GM12878 (cell line): Measurements from ENCODE around the gene GAMT. TPM values are rescaled to one million over a fixed set of nuclear protein-coding genes. Genes with fewer than 3 reads are reported as not detected.

Experiments
- ATAC-seq: fragments of 200-7000 bp; cut with Tn5 transposase; 3 replicates; pipeline ENCODE4 v1.9.1; 2020; ENCODE audit warnings: mild to moderate bottlenecking, moderate library complexity
- BruUV-seq: library from RNA; stranded (reverse); fragments of 400-500 nt; replicated peaks from 2 replicates; lab custom pipeline; 2021; lab: Mats Ljungman, UMichigan
- CTCF ChIA-PET: fragments of 300-600 bp; sonication (Branson Sonifier 250); formaldehyde crosslinking; extraction: SDS; loops from one replicate; lab custom pipeline; 2021; ENCODE audit warnings: inconsistent platforms; lab: Yijun Ruan, JAX
- POLR2A ChIA-PET: fragments of 350-600 bp; formaldehyde crosslinking; extraction: SDS; loops from one replicate; lab custom pipeline; 2021; ENCODE audit warnings: inconsistent platforms; lab: Charles Lee
- RAD21 ChIA-PET: fragments of 300-600 bp; sonication (Branson Sonifier 250); formaldehyde crosslinking; loops from one replicate; lab custom pipeline; 2023; ENCODE audit warnings: antibody characterized with exemption; ENCODE audit not compliant: unreplicated experiment; lab: Charles Lee
- SMC1A ChIA-PET: fragments of 300-600 bp; sonication (Branson Sonifier 250); formaldehyde crosslinking; loops from one replicate; lab custom pipeline; 2023; ENCODE audit not compliant: unreplicated experiment, uncharacterized antibody; lab: Charles Lee
- DNase-seq: peaks from one replicate; pipeline ENCODE4 v3.0.0-alpha.2; 2011; ENCODE audit warnings: low read depth, low spot score
- FAIRE-seq: peaks from 3 replicates; lab custom pipeline; 2011; peaks lifted over from hg19 to GRCh38; lab: Jason Lieb, UNC
- H2AFZ ChIP-seq: 2 replicates; pipeline ENCODE4 v1.6.0; 2011; ENCODE audit warnings: low read depth, low read length, control low read depth; ENCODE audit not compliant: control insufficient read depth
- H3K27ac ChIP-seq: 2 replicates; pipeline ENCODE4 v1.5.1; 2011; ENCODE audit warnings: control low read depth; ENCODE audit not compliant: control insufficient read depth, insufficient read depth
- H3K27me3 ChIP-seq, 2 experiments: replicated peaks in 1 of 2; 2 replicates each; pipeline versions ENCODE4 v1.6.0 to v1.6.1; 2011; ENCODE audit warnings: low read length in 1 of 2; ENCODE audit not compliant: control insufficient read depth in 2 of 2, insufficient read depth in 2 of 2
- H3K36me3 ChIP-seq, 2 experiments: 2 replicates each; pipeline ENCODE4 v1.5.1; 2011; ENCODE audit warnings: low read length in 1 of 2; ENCODE audit not compliant: control insufficient read depth in 2 of 2, insufficient read depth in 2 of 2
- H3K4me1 ChIP-seq: 2 replicates; pipeline ENCODE4 v1.6.1; 2011; ENCODE audit warnings: mild to moderate bottlenecking, low read length, moderate library complexity, mixed read lengths; ENCODE audit not compliant: control insufficient read depth, insufficient read depth
- H3K4me2 ChIP-seq: 2 replicates; pipeline ENCODE4 v1.6.0; 2011; ENCODE audit warnings: control low read depth; ENCODE audit not compliant: control insufficient read depth, insufficient read depth
- H3K4me3 ChIP-seq: fragments of 200-600 bp; sonication (generic); 2 replicates; pipeline ENCODE4 v1.5.1; 2016
- H3K79me2 ChIP-seq: 2 replicates; pipeline ENCODE4 v1.6.0; 2011; ENCODE audit warnings: low read length; ENCODE audit not compliant: control insufficient read depth, insufficient read depth
- H3K9ac ChIP-seq: 2 replicates; pipeline ENCODE4 v1.8.0; 2011; ENCODE audit warnings: low read length, control low read depth, mixed read lengths; ENCODE audit not compliant: control insufficient read depth, insufficient read depth
- H3K9me3 ChIP-seq: replicated peaks from 3 replicates; pipeline ENCODE4 v1.5.1; 2011; ENCODE audit warnings: mild to moderate bottlenecking, low read length; ENCODE audit not compliant: control insufficient read depth, insufficient read depth
- H4K20me1 ChIP-seq: 2 replicates; pipeline ENCODE4 v1.6.0; 2011; ENCODE audit not compliant: control insufficient read depth, insufficient read depth
- HDGF ChIP-seq: fragments of 450-650 bp; IDR thresholded peaks from 2 replicates; pipeline ENCODE4 v1.6.1; 2016; ENCODE audit warnings: antibody characterized with exemption
- KAT2A ChIP-seq: conservative IDR thresholded peaks from 2 replicates; pipeline ENCODE4 v1.6.1; 2011; ENCODE audit warnings: low read depth, low read length; ENCODE audit not compliant: control insufficient read depth
- POLR2A ChIP-seq: IDR thresholded peaks from 2 replicates; pipeline ENCODE4 v1.6.1; 2011; ENCODE audit warnings: low read depth, mild to moderate bottlenecking, low read length
- WGBS: methylation state at CpG from one replicate; pipeline ENCODE4 v1.1.6; 2016; ENCODE audit warnings: low lambda C conversion rate; ENCODE audit not compliant: insufficient replicate concordance, insufficient coverage; ENCODE audit errors: missing lambda C conversion rate; 5-methylcytosine and 5-hydroxymethylcytosine counted together
- in situ Hi-C: fragments of 300-500 bp; cut with MboI; formaldehyde crosslinking; loops from 9 replicates; pipeline ENCODE4 v1.14.3; 2018; ENCODE audit warnings: mixed read lengths
- intact Hi-C: fragments of 100-400 bp; cut with micrococcal nuclease; formaldehyde crosslinking; loops from one replicate; pipeline ENCODE4 v1.14.2; 2022; ENCODE audit not compliant: unreplicated experiment
- polyA plus RNA-seq, 11 experiments: library from polyadenylated mRNA; depleted of rRNA in 4 of 11; unstranded in 6 of 11; stranded (reverse) in 5 of 11; fragments of >200 nt; fragmentation: Nextera tagmentation in 4 of 11; fragmentation: Illumina TruSeq in 1 of 11; extraction: Ambion mirVana in 4 of 11; extraction: Trizol in 1 of 11; gene quantifications; 1 replicate in 1 of 11; 2 replicates in 10 of 11; pipeline versions ENCODE4 v1.2.1 to v1.2.3, GENCODE V29; 2011 to 2016; ENCODE audit warnings: inconsistent platforms in 2 of 11, missing spikeins in 2 of 11, low read depth in 1 of 11
- total RNA-seq, 4 experiments: library from RNA; depleted of rRNA in 3 of 4; stranded (reverse); fragments of >200 nt in 3 of 4; fragmentation: Illumina TruSeq in 1 of 4; extraction: Trizol in 1 of 4; gene quantifications; 2 replicates each; pipeline versions ENCODE4 v1.2.1 to v1.2.3, GENCODE V29; 2013 to 2021
- TF ChIP-seq, protein P1 (sequence below): fragments of 450-650 bp; formaldehyde crosslinking; IDR thresholded peaks from 2 replicates; pipeline ENCODE4 v1.4.0; 2020; ENCODE audit warnings: mild to moderate bottlenecking, moderate library complexity

GAMT gene
- total and polyA plus RNA-seq, 10 of the 15 experiments (the other 5 are each of a cell fraction or from before 2014, with no cell fraction given): 1.6 to 131 (median 38.8) TPM

DNA sequence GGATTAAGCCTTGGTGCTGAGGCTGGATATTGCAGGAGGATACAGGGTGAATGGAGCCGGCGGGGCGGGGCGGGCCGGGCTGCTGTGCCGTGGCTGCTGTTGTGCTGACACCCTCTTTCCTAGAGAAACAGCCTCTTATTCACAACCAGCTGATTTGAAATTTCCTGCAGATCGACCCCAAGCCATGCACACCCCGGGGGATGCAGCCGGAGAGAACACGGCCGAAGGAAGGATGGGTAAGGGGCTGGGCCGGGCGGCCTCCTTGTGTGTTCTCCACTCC, 17.1 kb upstream of the GAMT start (continued):
- TF ChIP-seq, protein P1, sequence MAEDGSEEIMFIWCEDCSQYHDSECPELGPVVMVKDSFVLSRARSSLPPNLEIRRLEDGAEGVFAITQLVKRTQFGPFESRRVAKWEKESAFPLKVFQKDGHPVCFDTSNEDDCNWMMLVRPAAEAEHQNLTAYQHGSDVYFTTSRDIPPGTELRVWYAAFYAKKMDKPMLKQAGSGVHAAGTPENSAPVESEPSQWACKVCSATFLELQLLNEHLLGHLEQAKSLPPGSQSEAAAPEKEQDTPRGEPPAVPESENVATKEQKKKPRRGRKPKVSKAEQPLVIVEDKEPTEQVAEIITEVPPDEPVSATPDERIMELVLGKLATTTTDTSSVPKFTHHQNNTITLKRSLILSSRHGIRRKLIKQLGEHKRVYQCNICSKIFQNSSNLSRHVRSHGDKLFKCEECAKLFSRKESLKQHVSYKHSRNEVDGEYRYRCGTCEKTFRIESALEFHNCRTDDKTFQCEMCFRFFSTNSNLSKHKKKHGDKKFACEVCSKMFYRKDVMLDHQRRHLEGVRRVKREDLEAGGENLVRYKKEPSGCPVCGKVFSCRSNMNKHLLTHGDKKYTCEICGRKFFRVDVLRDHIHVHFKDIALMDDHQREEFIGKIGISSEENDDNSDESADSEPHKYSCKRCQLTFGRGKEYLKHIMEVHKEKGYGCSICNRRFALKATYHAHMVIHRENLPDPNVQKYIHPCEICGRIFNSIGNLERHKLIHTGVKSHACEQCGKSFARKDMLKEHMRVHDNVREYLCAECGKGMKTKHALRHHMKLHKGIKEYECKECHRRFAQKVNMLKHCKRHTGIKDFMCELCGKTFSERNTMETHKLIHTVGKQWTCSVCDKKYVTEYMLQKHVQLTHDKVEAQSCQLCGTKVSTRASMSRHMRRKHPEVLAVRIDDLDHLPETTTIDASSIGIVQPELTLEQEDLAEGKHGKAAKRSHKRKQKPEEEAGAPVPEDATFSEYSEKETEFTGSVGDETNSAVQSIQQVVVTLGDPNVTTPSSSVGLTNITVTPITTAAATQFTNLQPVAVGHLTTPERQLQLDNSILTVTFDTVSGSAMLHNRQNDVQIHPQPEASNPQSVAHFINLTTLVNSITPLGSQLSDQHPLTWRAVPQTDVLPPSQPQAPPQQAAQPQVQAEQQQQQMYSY (CRISPR knock-in tag): no peak
- no peak for TF ChIP-seq KAT2A

DNA sequence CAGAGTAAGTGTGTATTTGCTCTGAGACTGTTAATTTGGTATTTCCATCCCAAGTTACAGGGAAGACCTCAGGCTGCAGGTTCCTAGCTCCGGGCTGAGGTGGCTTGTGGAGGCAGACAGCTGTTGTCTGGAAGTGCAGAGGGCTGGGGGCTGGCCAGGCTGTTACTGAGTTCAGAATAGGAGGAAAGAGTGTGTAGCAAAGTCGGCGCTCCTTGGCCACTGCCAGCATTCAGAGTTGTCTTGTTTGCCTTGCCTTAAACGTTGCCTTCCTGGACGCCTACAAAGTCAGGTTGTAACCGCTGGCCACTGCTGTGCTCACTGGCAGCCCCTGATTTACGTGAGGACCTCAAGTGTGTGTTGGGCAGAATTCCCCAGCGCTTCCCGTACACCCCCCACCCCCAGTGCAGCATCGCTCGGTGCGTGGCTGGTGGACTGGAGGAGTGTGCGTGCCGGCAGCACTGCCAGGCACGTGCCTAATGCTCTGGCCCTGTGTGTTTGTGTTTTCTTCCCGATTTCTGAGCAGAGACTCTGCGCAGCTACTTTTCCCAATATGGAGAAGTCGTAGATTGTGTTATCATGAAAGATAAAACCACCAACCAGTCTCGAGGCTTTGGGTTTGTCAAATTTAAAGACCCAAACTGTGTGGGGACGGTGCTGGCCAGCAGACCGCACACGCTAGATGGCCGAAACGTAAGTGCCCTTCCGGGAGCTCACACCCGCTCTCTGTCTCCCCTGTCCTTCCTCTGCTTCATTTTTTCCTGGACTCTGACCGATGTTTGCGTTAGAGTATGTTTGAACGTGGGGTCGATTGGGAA, 16.5 kb upstream of the GAMT start:
- intact Hi-C loops: no loop called here
- DNase-seq: no peak
- ChIA-PET SMC1A (no interaction called here), RAD21 (no interaction called here), POLR2A (no interaction called here), CTCF (no interaction called here)
- Histone ChIP-seq H3K4me2 (no peak overlapping the region), H3K36me3 (peaks cover 28 to 42% of the 10 kb centered on the region in 2 experiments; a peak in 3 of 4 replicates), H4K20me1 (peaks cover 11% of the 10 kb centered on the region), H3K79me2 (peaks cover 51% of the 10 kb centered on the region), H2AFZ (no peak overlapping the region), H3K4me1 (peaks cover 19% of the 10 kb centered on the region)
- FAIRE-seq: no peak
- 92% methylated on average over 30 of the region's 30 CpGs for WGBS
- BruUV-seq: no TSS peak
- no peak for TF ChIP-seq HDGF
- peak; percentile 44; the same call in 1 of the 2 replicates for TF ChIP-seq POLR2A
- TF ChIP-seq, all 136 proteins: peak for 1
- ATAC-seq: no peak
- in situ Hi-C loops: no loop called here
- Histone ChIP-seq H3K27me3 (no peaks in the 10 kb centered on the region), H3K9ac (no peak overlapping the region), H3K4me3 (no peak overlapping the region), H3K9me3 (no peaks in the 10 kb centered on the region), H3K27ac (no peak overlapping the region)
